Liver (tissue), 3 donors: ENCODE results near the gene GDF11.

Experiments used
- FOXA1 ChIP-seq: IDR thresholded peaks from 2 replicates; pipeline ENCODE4 v1.6.1; 2016; ENCODE audit warnings: antibody characterized with exemption
- RAD21 ChIP-seq, 2 donors: IDR thresholded peaks; 2 replicates each; pipeline ENCODE4 v1.6.1; 2016; ENCODE audit warnings: antibody characterized with exemption in 2 of 2, mild to moderate bottlenecking in 2 of 2
- TAF1 ChIP-seq: conservative IDR thresholded peaks from 2 replicates; pipeline ENCODE4 v1.6.1; 2016; ENCODE audit warnings: antibody characterized with exemption, mild to moderate bottlenecking
- TF ChIP-seq, protein P1 (sequence below): fragments of 150-350 bp; IDR thresholded peaks from 2 replicates; pipeline ENCODE4 v1.5.1; 2017; ENCODE audit warnings: improper control_type of control experiment, low read depth, low read length; ENCODE audit not compliant: missing input control
- TF ChIP-seq, protein P2 (sequence below): IDR thresholded peaks from 2 replicates; pipeline ENCODE4 v1.6.1; 2016; ENCODE audit warnings: antibody characterized with exemption, mild to moderate bottlenecking
- TF ChIP-seq, protein P3 (sequence below): IDR thresholded peaks from 2 replicates; pipeline ENCODE4 v1.6.1; 2016; ENCODE audit warnings: antibody characterized with exemption
- donor health status: healthy.
- donor health status: healthy.

DNA sequence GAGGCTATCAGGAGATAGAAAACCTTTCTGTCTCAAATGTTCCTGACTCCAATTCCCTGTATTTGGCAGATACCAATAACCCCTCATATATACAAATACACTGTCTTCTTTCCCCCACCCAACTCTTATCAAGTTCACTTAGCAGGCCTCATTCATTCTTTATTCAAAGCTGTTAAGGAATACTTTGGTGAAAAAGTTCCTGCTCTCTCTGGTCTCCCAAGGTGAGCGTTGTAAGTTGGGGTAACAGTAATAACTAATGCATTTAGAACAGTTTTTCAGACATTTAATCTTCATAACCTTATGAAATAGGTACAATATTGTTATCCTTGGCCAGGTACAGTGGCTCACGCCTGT, 3.9 kb upstream of the GDF11 start:
- TF ChIP-seq RAD21 (IDR thresholded peaks at IDR 0.05) (no peak), FOXA1 (no peak), TAF1 (no peak)
- TF ChIP-seq, protein P1, sequence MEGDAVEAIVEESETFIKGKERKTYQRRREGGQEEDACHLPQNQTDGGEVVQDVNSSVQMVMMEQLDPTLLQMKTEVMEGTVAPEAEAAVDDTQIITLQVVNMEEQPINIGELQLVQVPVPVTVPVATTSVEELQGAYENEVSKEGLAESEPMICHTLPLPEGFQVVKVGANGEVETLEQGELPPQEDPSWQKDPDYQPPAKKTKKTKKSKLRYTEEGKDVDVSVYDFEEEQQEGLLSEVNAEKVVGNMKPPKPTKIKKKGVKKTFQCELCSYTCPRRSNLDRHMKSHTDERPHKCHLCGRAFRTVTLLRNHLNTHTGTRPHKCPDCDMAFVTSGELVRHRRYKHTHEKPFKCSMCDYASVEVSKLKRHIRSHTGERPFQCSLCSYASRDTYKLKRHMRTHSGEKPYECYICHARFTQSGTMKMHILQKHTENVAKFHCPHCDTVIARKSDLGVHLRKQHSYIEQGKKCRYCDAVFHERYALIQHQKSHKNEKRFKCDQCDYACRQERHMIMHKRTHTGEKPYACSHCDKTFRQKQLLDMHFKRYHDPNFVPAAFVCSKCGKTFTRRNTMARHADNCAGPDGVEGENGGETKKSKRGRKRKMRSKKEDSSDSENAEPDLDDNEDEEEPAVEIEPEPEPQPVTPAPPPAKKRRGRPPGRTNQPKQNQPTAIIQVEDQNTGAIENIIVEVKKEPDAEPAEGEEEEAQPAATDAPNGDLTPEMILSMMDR: no peak
- TF ChIP-seq, protein P2, sequence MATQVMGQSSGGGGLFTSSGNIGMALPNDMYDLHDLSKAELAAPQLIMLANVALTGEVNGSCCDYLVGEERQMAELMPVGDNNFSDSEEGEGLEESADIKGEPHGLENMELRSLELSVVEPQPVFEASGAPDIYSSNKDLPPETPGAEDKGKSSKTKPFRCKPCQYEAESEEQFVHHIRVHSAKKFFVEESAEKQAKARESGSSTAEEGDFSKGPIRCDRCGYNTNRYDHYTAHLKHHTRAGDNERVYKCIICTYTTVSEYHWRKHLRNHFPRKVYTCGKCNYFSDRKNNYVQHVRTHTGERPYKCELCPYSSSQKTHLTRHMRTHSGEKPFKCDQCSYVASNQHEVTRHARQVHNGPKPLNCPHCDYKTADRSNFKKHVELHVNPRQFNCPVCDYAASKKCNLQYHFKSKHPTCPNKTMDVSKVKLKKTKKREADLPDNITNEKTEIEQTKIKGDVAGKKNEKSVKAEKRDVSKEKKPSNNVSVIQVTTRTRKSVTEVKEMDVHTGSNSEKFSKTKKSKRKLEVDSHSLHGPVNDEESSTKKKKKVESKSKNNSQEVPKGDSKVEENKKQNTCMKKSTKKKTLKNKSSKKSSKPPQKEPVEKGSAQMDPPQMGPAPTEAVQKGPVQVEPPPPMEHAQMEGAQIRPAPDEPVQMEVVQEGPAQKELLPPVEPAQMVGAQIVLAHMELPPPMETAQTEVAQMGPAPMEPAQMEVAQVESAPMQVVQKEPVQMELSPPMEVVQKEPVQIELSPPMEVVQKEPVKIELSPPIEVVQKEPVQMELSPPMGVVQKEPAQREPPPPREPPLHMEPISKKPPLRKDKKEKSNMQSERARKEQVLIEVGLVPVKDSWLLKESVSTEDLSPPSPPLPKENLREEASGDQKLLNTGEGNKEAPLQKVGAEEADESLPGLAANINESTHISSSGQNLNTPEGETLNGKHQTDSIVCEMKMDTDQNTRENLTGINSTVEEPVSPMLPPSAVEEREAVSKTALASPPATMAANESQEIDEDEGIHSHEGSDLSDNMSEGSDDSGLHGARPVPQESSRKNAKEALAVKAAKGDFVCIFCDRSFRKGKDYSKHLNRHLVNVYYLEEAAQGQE: no peak
- TF ChIP-seq, protein P3, sequence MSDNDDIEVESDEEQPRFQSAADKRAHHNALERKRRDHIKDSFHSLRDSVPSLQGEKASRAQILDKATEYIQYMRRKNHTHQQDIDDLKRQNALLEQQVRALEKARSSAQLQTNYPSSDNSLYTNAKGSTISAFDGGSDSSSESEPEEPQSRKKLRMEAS: no peak
